ENCODE data around the gene POLR3B. TPM values are rescaled to one million over a fixed set of nuclear protein-coding genes. Genes with fewer than 3 reads are reported as not detected.
"Not testable (repeated sequence)": the region's sequence is repeated elsewhere in the genome, so short reads cannot be mapped to it uniquely, and the experiment has no call there.

Gene POLR3B
- 24.1 TPM for total RNA-seq

- DNase-seq, result peak; percentile 99
Measured at GRCh38 chr12:106357549-106358395, at the start of gene POLR3B. Gene POLR3B, plus strand, starts transcription at chr12:106357748. Its CDS starts 132 bp downstream, at chr12:106357880.

DNA sequence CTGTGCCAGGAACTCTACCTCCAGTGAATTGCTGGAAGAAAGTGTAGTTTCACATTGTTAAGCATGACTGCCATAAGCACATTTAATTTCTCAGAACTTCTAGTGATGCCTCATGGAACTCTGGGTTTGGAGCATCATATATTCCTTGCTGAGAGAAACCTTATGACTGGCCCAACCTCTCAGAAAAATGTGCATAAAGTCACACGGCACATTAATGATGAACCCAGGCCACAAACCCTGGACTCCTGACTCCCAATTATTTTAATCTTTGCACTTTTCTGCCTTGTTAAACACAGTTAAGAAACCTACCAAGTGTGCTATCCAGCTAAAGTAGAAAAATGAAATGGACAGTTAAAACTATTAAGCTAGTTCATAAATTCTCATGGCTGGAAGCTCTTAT is 49.4 kb upstream of the POLR3B start:
- DNase-seq, result no peak

GRCh38 chr12:106308611-106309010 is 48.9 kb upstream of the POLR3B start:
- peak; percentile 54 for DNase-seq

DNA sequence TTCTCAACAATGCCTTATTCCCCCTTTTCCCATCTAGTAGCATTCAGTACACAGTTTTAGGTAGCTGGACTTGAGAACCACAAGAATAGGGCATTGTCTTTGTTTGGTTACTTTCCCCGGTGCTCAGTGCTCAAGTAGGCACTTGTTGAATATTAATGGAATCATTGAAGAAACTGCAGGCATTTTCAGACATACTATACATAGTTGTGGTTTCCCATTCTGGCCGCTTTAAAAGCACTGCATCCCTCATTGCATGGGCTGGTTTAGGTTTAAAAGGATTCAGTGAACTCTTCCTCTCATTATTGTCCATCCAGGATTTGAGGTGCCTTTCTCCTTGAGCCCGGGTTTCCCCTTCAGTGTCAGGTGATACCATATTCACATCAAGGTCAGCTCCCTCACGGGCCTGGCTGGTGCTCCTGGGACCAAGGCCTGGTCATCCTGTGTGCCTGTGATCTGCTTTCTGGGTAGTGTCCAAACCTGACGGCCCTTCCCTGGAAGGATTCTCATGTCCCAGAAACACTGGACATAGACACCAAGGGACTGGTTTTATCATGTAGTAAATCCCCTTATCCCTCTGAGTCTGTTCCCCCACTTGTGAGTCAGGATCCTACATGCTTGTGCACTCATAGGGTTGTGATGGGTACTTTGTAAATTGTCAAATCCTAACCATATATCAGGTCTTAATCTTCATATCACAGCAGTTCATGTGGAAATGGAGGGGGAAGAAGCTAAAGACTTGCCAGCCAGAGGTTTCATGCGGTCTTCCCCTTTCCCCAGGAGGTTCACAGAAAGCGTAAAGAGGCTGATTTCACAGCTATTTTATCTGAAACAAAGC is 47.7 kb upstream of the POLR3B start:
- no peak for DNase-seq

GRCh38 chr12:106310687-106311086 is 46.9 kb upstream of the POLR3B start:
- DNase-seq, result no peak

GRCh38 chr12:106311139-106311538 is 46.4 kb upstream of the POLR3B start:
- no peak for DNase-seq

- DNase-seq, result not testable (repeated sequence)
Measured at GRCh38 chr12:106313413-106313812, 44.1 kb upstream of the POLR3B start.

DNA sequence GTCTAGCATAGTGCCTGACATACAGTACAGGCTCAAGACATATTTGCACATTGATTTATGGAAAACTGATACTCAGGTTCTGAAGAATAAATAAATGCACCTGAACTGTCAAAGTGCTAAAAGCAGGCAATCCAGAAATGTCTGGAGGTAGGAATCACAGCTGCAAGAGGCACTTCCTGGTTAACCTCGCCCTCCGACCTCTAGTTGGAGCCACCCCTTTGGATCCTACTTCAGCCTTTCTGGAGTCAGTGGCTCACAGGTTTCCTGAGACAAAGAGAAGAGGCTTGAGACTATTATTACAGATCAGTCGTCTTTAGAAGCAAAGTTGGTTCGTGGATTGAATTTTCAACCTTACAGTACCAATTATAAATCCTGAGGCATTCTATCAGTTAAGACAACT is 42.0 kb upstream of the POLR3B start:
- DNase-seq, result no peak

- DNase-seq, result no peak
Measured at GRCh38 chr12:106317406-106318082, 40.0 kb upstream of the POLR3B start.

DNA sequence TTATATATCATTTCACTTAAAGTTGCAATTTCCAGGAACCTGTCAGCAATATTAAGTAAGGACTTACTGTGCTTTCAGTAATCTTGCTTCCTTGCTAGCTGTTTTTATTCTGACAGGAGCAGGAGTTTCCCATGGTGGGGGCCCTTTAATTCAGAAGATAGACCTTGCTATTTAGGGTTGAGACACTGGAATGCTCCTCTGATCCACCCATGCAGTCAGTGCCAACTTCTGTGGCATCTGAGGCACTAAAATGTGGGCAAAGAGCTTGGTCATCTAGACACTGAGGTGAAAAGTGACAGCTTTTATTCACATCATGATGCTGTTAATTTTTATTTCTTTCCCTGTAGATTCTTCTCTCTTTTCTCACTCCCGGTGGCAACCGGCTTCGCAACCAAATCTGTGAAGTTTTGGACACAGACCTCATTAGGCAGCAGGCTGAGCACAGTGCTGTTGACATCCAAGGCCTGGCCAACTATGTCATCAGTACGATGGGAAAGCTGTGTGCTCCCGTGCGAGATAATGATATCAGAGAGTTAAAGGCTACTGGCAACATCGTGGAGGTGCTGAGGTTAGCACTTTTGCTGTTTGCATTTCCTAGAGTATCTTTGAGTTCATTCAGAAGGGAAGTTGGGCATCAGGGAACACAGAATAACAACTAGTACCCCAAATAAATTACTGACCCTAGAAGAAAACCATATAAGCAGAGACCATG is 36.3 kb upstream of the POLR3B start:
- DNase-seq, result no peak

GRCh38 chr12:106323537-106323936 is 34.0 kb upstream of the POLR3B start:
- DNase-seq, result no peak

GRCh38 chr12:106327309-106327869 is 30.2 kb upstream of the POLR3B start:
- DNase-seq, result no peak

GRCh38 chr12:106328735-106329134 is 28.8 kb upstream of the POLR3B start:
- DNase-seq, result no peak

DNA sequence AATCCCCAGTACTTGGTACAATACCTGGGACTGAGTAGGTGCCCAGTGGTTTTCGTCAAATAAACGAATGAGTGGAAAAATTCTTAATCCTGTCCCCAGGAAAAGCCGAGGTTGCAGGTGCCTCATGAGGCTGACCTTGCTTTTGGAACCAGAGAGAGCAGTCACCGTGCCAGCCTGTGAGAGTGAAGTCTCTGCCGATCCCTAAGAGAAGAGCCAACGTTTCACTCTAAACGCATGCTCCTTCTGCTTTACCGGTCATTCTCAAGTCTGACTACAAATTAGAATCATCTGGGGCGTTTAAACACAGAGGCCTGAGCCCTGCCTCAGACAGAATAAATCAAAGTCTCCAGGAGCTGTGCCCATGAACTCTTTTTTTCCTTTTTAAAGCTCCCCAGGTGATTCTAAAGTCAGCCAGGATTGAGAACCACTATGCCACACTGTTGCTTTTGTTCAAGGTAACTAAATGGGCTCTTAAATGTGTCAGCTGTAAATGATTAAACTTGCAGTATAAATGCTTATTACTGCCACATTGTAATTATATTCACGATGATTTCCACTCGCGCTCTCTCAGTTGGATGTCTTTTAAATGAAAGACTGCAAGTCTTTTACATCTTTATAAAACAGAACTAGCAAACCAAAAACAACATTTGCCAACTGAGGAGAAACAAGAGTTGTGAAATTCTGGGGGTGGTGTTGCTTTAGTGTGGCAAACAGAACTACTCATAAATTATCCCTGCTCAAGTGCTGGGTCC is 28.1 kb upstream of the POLR3B start:
- no peak for DNase-seq

DNA sequence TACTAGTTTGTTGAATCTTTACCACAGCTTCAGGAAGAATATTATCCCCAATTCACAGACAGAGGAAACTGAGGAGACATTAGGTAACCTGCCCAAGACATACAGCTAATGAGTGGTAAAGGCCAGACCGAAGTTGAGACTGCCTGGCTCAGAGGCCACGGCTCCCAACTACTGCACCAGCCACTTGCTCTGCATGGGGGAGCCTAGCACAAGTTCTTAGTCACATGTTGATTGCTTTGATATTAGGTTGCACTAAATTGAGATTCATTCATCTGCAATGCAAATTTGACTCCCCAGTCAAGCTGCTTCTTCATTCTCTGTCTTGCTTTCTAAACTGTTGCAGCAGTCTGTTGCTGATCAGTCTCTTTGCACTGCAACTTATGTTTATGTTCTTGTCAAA is 25.9 kb upstream of the POLR3B start:
- no peak for DNase-seq

DNA sequence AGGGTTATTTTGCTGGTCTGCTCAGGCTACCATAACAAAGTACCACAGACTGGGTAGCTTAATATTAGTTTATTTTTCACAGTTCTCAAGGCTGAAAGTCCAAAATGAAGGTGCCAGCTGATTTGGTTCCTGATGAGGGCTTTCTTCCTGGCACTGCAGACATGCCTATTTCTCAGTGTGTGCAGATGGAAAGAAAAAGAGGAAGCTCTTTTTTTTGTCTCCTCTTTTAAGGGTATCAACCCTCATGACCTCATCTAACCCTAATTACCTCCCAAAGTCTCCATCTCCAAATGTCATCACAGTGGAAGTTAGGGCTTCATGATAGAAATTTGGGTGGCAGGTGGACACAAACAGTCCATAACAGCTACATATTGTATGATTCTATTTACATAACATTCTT is 25.0 kb upstream of the POLR3B start:
- DNase-seq, result no peak

- no peak for DNase-seq
Measured at GRCh38 chr12:106333010-106333409, 24.5 kb upstream of the POLR3B start.

GRCh38 chr12:106333756-106334155 is 23.8 kb upstream of the POLR3B start:
- DNase-seq, result no peak

DNA sequence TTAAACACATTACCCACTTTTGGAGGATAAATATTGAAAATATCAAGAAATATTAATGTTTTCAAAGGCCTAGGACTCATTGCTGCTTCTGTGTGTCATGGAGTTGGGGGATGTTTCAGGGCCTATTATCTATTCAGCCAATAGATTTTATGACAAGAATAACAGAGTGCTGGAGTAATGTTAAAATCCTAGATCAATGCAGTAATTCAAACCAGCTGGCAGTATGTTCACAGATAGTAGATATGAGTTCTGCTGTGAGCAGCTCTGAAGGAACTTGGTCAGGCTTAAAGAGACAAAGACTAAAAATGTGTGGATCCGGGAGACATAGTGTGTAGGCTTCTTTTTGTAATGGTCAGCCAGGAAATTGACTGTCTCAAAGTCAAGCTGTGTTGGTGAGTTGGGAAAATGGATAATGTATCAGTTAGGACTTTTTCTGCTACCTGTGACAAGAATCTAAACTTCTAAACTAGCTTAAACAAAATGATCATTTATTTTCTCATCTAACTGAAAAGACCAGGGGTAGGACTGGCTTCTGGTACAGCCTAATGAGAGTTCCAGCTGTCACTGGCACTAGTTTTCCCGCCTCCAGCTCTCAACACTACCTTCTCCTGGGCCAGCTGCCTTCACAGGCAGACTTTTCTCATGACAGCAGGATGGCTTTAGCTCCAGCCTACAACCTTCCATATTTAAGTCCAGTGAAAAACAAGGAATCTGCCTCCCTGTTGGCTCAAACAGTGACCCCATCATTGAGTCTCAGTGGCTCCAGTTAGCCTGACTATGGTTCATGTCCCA is 16.3 kb upstream of the POLR3B start:
- DNase-seq, result peak; percentile 61

Measured in tongue (tissue), 2 donors.